Fibroblast of pulmonary artery (primary cell): ENCODE measurements around the gene ABHD12.
A peak's percentile ranks its signal among the peaks of the same experiment; 100 is the strongest.

Source experiments
- DNase-seq: peaks from one replicate; pipeline ENCODE4 v3.0.0-alpha.2; 2010; ENCODE audit warnings: low read depth
- H3K4me3 ChIP-seq: replicated peaks from 2 replicates; pipeline ENCODE4 v1.5.1; 2011; ENCODE audit warnings: low read depth, mild to moderate bottlenecking, control low read depth, low read length, moderate library complexity
- CTCF ChIP-seq: IDR thresholded peaks from 2 replicates; pipeline ENCODE4 v1.5.1; 2011; ENCODE audit warnings: mild to moderate bottlenecking, control low read depth, low read length, inconsistent platforms; ENCODE audit errors: missing control alignments

ABHD12 gene

GRCh38 chr20:25389401-25389857, 1.2 kb downstream of the ABHD12 start:
- peak overlapping the region; percentile 77 for H3K4me3 ChIP-seq
- peak; percentile 41 for DNase-seq
- no peak for TF ChIP-seq CTCF

DNA sequence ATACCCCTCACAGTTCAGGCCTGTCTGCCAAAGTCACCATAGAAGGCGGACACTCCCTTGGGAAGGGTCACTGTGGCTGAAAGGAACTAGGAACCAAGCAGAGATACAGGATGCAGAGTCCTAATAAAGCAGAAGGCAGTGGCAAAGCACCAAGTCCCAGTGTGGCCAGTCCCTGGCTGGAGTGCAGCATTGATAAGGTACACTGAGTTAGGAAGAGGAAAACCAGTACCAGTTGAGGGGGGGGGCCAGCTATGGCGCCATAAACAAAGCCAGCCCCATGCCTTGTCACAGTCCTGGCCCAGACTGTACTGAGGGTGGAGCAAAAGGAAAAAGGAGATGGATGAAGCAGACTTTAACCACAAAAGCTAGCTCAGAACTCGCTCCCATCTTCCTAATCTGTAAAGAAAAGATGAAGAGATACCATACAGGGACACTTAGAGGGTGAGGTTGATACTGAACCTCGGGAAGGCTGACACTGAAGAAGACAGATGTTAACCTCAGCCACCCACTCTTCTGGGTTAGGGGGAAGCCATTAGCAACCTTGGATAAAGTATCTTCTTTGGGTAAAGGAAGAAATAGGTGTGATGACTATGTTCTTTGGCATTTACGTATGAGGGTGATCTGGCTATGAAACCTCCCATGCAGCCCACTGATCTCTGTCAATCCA, 7.8 kb downstream of the ABHD12 start:
- H3K4me3 ChIP-seq: no peak overlapping the region
- no peak for TF ChIP-seq CTCF

GRCh38 chr20:25380945-25381614, 9.6 kb downstream of the ABHD12 start:
- no peak for DNase-seq
- no peak for TF ChIP-seq CTCF
- H3K4me3 ChIP-seq: no peak overlapping the region

More for the DNA sequence above, 7.8 kb downstream of the ABHD12 start:
- no peak for DNase-seq

GRCh38 chr20:25378884-25379733, 11.5 kb downstream of the ABHD12 start:
- H3K4me3 ChIP-seq: no peak overlapping the region
- DNase-seq: no peak
- no peak for TF ChIP-seq CTCF

DNA sequence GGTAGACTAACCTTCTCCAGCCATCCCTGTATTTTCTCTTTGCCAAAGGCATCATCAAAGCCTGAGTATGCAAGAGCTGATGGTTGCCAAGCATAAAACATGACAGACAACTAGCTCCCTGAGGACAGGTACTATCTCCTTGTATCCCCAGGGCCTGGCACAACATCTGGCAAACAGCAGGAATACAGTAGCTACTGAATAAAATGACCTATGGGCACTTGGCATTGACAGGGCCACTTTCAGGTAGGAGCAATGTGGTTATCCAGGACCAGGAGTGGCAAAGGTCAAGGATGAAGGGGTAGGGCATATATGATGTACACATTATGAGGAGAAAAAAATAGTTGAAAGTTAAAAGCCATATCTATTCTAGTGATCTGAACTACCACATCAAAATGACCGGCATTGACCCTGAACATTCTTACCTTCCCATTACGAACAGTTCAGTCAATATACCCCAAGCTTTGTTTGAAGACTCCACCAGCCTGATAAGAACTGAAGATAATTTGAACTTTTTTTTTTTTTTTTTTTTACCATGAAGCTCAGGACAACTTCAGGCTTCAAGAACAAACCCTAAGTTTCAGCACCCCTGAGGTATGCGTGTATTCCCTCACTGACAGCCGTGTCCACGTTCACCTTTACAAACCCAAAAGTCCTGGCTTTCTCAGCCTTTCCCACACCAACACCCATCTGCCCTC, 12.3 kb downstream of the ABHD12 start:
- no peak for TF ChIP-seq CTCF
- no peak overlapping the region for H3K4me3 ChIP-seq
- no peak for DNase-seq

DNA sequence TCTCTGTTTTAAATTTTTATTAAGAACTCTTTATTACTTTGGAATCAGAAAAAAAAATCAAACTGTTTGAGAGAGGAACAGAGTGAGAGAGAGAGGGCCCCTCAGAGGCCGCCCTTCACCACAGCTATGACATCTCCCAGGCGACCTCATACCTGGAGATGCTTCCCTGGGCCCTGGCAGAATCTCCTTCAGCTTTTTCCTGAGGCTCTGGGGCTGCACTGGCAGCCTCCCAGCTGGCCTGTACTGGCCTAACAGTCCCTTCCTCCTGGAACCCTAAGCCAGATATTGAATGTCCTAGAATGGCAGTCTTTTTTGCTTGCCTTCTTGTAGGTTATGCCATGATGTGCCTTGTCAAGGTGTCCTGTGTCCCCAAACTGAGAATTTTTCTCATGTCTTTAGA, 13.7 kb downstream of the ABHD12 start:
- H3K4me3 ChIP-seq: no peak overlapping the region
- no peak for TF ChIP-seq CTCF
- DNase-seq: no peak
